Endothelial cell of umbilical vein (primary cell): ENCODE data around the gene NXPE3. TPM values are rescaled to one million over a fixed set of nuclear protein-coding genes. Genes with fewer than 3 reads are reported as not detected.

Experiments
- BruUV-seq: library from RNA; stranded (reverse); fragments of 400-500 nt; replicated peaks from 2 replicates; lab custom pipeline; 2021; lab: Mats Ljungman, UMichigan
- CTCF ChIA-PET: fragments of 300-600, 350-600 bp; sonication (Branson Sonifier 250); formaldehyde crosslinking; loops from one replicate; lab custom pipeline; 2021; ENCODE audit warnings: antibody characterized with exemption, inconsistent platforms; lab: Charles Lee
- POLR2A ChIA-PET: fragments of 300-600, 350-600 bp; sonication (Branson Sonifier 250); formaldehyde crosslinking; loops from one replicate; lab custom pipeline; 2021; ENCODE audit warnings: antibody characterized with exemption, inconsistent platforms; lab: Charles Lee
- DNase-seq: peaks from one replicate; pipeline ENCODE4 v3.0.0-alpha.2; 2011; ENCODE audit warnings: low read depth, low spot score
- FAIRE-seq: peaks from 2 replicates; lab custom pipeline; 2011; peaks lifted over from hg19 to GRCh38; lab: Jason Lieb, UNC
- H2AFZ ChIP-seq: 2 replicates; pipeline ENCODE4 v1.6.0; 2012; ENCODE audit warnings: low read depth, low read length, control low read depth, inconsistent platforms
- H3K27ac ChIP-seq: 2 replicates; pipeline ENCODE4 v1.5.1; 2011; ENCODE audit warnings: low read depth, mild to moderate bottlenecking, control low read depth, low read length, moderate library complexity; ENCODE audit not compliant: insufficient read depth
- H3K27me3 ChIP-seq, 2 experiments: 2 replicates each; pipeline versions ENCODE4 v1.6.0 to v1.6.1; 2011; ENCODE audit warnings: low read length in 2 of 2, mixed read lengths in 1 of 2; ENCODE audit not compliant: control insufficient read depth in 2 of 2, insufficient read depth in 2 of 2
- H3K36me3 ChIP-seq, 2 experiments: 2 replicates in 1 of 2; 3 replicates in 1 of 2; pipeline ENCODE4 v1.5.1; 2011; ENCODE audit warnings: low read length in 2 of 2, mild to moderate bottlenecking in 1 of 2, moderate library complexity in 1 of 2; ENCODE audit not compliant: control insufficient read depth in 2 of 2, insufficient read depth in 2 of 2; ENCODE audit errors: extremely low read depth in 1 of 2
- H3K4me1 ChIP-seq: 3 replicates; pipeline ENCODE4 v1.5.1; 2011; ENCODE audit warnings: mild to moderate bottlenecking, low read length; ENCODE audit not compliant: control insufficient read depth, insufficient read depth; ENCODE audit errors: extremely low read depth
- H3K4me2 ChIP-seq: 2 replicates; pipeline ENCODE4 v1.6.1; 2011; ENCODE audit warnings: low read length, control low read depth, mixed read lengths; ENCODE audit not compliant: insufficient read depth
- H3K4me3 ChIP-seq, 3 experiments: fragments of 200-600 bp in 1 of 3; sonication (generic), shearing (Covaris generic) in 1 of 3; replicated peaks in 1 of 3; 2 replicates each; pipeline ENCODE4 v1.5.1; 2011 to 2016; ENCODE audit warnings: control low read depth in 3 of 3, low read length in 3 of 3, mild to moderate bottlenecking in 2 of 3, inconsistent platforms in 1 of 3, low read depth in 1 of 3, moderate library complexity in 1 of 3; ENCODE audit not compliant: insufficient read depth in 1 of 3
- H3K79me2 ChIP-seq: 2 replicates; pipeline ENCODE4 v1.6.0; 2012; ENCODE audit warnings: low read length, inconsistent platforms; ENCODE audit not compliant: control insufficient read depth, insufficient read depth
- H3K9ac ChIP-seq: replicated peaks from 2 replicates; pipeline ENCODE3; 2011; ENCODE audit warnings: low read length, control low read depth; ENCODE audit not compliant: insufficient read depth; ENCODE audit errors: extremely low read depth
- H3K9me1 ChIP-seq: replicated peaks from 3 replicates; pipeline ENCODE4 v1.6.0; 2011; ENCODE audit warnings: mild to moderate bottlenecking, low read length; ENCODE audit not compliant: control insufficient read depth, insufficient read depth; ENCODE audit errors: extremely low read depth
- H3K9me3 ChIP-seq: replicated peaks from 2 replicates; pipeline ENCODE4 v1.5.1; 2012; ENCODE audit warnings: low read length, inconsistent platforms; ENCODE audit not compliant: control insufficient read depth, insufficient read depth
- H4K20me1 ChIP-seq: replicated peaks from 2 replicates; pipeline ENCODE3; 2011; ENCODE audit warnings: mild to moderate bottlenecking, low read length; ENCODE audit not compliant: control insufficient read depth, insufficient read depth; ENCODE audit errors: extremely low read depth
- CTCF ChIP-seq, 2 donors: IDR thresholded peaks; 1 replicate in 1 of 2; 2 replicates in 1 of 2; pipeline ENCODE4 v1.5.1; 2011; ENCODE audit warnings: low read length in 2 of 2, mild to moderate bottlenecking in 2 of 2, moderate library complexity in 2 of 2, control low read depth in 1 of 2, inconsistent platforms in 1 of 2, low read depth in 1 of 2; ENCODE audit not compliant: insufficient read depth in 1 of 2; ENCODE audit errors: extremely low read depth in 1 of 2
- EZH2 ChIP-seq: IDR thresholded peaks from 2 replicates; pipeline ENCODE4 v1.6.1; 2012; ENCODE audit warnings: borderline replicate concordance, low read depth, mild to moderate bottlenecking, moderate library complexity, low read length, inconsistent platforms; ENCODE audit not compliant: severe bottlenecking
- FOS ChIP-seq: IDR thresholded peaks from 2 replicates; pipeline ENCODE4 v1.6.1; 2011; ENCODE audit warnings: mild to moderate bottlenecking, low read length, moderate library complexity, borderline replicate concordance; ENCODE audit not compliant: insufficient read depth
- GATA2 ChIP-seq: IDR thresholded peaks from 2 replicates; pipeline ENCODE4 v1.7.0; 2011; ENCODE audit warnings: low read depth, mild to moderate bottlenecking, moderate library complexity, mixed read lengths, low read length; ENCODE audit not compliant: insufficient read length, insufficient read depth
- JUN ChIP-seq: IDR thresholded peaks from 2 replicates; pipeline ENCODE4 v1.6.1; 2011; ENCODE audit warnings: borderline replicate concordance, low read depth; ENCODE audit not compliant: insufficient read length, insufficient read depth
- MYC ChIP-seq: IDR thresholded peaks from one replicate; pipeline ENCODE4 v1.6.1; 2011; ENCODE audit warnings: mild to moderate bottlenecking, low read depth, low read length
- POLR2A ChIP-seq: IDR thresholded peaks from 2 replicates; pipeline ENCODE4 v1.6.1; 2012; ENCODE audit warnings: low read depth, mild to moderate bottlenecking, control low read depth, low read length
- POLR2AphosphoS5 ChIP-seq: IDR thresholded peaks from 2 replicates; pipeline ENCODE4 v1.6.1; 2012; ENCODE audit warnings: low read depth, mild to moderate bottlenecking, control low read depth, low read length, moderate library complexity; ENCODE audit not compliant: insufficient read depth
- dilution Hi-C: fragments of 300-500 bp; cut with MboI; formaldehyde crosslinking; loops from one replicate; pipeline ENCODE4 v1.15.0; 2019; ENCODE audit warnings: low sequenced_read_pairs; ENCODE audit not compliant: extremely low pct_ligation_motif_present
- intact Hi-C: fragments of 100-400 bp; cut with micrococcal nuclease; formaldehyde crosslinking; loops from one replicate; pipeline ENCODE4 v1.10.0; 2022
- polyA plus RNA-seq, 4 experiments: library from polyadenylated mRNA; depleted of rRNA in 3 of 4; stranded (reverse) in 3 of 4; unstranded in 1 of 4; fragments of >200 nt; gene quantifications; 2 replicates each; pipeline versions ENCODE4 v1.2.1 to v1.2.3, GENCODE V29; 2011 to 2012; ENCODE audit warnings: missing spikeins in 1 of 4
- total RNA-seq: library from RNA; stranded (reverse); gene quantifications from 2 replicates; pipeline ENCODE4 v1.2.3, GENCODE V29; 2021
- TF ChIP-seq, protein P1 (sequence below): IDR thresholded peaks from 2 replicates; pipeline ENCODE4 v1.6.1; 2011; ENCODE audit not compliant: insufficient read depth, insufficient read length

Gene NXPE3
- total and polyA plus RNA-seq, 2 donors (not counting 3 experiments of a cell fraction or from before 2014, with no cell fraction given), result 13.7 to 20.3 TPM

GRCh38 chr3:101836160-101836559, 57.1 kb downstream of the NXPE3 start:
- ChIA-PET POLR2A (interaction anchor here (0.6 kb wide), 1 partner anchor 23 kb away, joined by 6 read pairs; no protein-coding TSS in a partner anchor), CTCF (interaction anchor here (1.4 to 1.5 kb wide), 2 partner anchors 12 to 393 kb away, joined by 5 to 6 read pairs; no protein-coding TSS in a partner anchor)
- dilution Hi-C loops (no loop called here), intact Hi-C loops (no loop called here)
- Histone ChIP-seq H3K27me3 (no peaks in the 10 kb centered on the region), H3K36me3 (no peaks in the 10 kb centered on the region), H4K20me1 (no peaks in the 10 kb centered on the region), H3K4me1 (peaks cover 5% of the 10 kb centered on the region), H3K9ac (no peak overlapping the region), H3K79me2 (no peaks in the 10 kb centered on the region), H3K9me1 (no peaks in the 10 kb centered on the region), H2AFZ (no peak overlapping the region), H3K4me3 (no peak overlapping the region), H3K27ac (no peak overlapping the region), H3K9me3 (no peaks in the 10 kb centered on the region), H3K4me2 (no peak overlapping the region)
- BruUV-seq, result no TSS peak
- FAIRE-seq (no peak), DNase-seq (no peak)
- TF ChIP-seq POLR2AphosphoS5 (no peak), JUN (no peak), EZH2 (no peak), GATA2 (no peak), POLR2A (no peak), CTCF (IDR thresholded peaks at IDR 0.05; ENCODE audit: extremely low read depth in 1 of 2, insufficient read depth in 1 of 2, low read depth in 1 of 2, low read length in 2 of 2) (no peak), FOS (no peak), MYC (no peak)
- TF ChIP-seq, protein P1, sequence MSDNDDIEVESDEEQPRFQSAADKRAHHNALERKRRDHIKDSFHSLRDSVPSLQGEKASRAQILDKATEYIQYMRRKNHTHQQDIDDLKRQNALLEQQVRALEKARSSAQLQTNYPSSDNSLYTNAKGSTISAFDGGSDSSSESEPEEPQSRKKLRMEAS, result no peak
